ENCODE data around the gene MAML3.

Gene MAML3

DNA sequence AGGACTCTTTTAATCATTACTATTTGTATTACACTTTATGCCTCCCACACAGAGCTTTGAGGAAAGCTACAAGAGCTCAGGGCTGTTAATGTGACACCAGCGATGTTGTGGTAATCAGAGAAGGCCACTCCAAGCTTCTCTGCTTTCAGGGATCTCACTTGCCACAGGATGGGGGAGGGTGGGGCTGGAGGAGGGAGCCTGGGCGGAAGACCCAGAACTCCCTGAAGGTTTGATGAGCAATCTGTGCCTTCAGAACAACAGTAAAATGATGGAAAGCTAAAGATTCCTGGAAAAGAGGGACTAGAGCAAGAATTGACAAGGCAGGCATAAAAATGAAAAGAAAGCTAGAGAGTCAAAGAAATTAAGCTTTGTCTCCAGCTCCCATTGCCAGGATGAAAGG, 75.6 kb downstream of the MAML3 start:
- TF ChIP-seq, protein P1, sequence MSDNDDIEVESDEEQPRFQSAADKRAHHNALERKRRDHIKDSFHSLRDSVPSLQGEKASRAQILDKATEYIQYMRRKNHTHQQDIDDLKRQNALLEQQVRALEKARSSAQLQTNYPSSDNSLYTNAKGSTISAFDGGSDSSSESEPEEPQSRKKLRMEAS (IDR thresholded peaks at IDR 0.05) = no peak

DNA sequence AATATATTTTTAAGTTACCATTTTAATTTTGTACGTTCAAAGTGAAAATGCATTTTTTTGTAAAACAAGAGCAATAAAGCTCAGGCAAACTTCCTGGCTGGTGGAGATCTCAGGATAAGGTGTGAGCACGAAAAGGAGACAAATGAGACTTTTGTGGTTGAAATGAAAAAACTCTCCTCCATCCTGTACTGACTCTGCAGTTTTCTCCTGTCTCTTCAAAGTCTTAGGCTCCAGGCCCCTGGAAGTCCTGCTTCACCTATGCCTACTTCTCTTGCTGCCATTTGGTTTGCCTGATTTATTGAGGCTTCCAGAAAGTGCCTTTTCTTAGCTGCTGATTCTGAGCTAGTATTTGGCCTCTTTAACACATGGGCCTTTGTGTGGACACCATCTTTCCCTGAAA, 77.7 kb downstream of the MAML3 start:
- TF ChIP-seq CEBPB (IDR thresholded peaks at IDR 0.05) (no peak), EP300 (IDR thresholded peaks at IDR 0.05; ENCODE audit: borderline replicate concordance) (no peak), FOXM1 (IDR thresholded peaks at IDR 0.05; ENCODE audit: borderline replicate concordance, low read depth) (no peak), RAD21 (IDR thresholded peaks at IDR 0.05; ENCODE audit: low read depth) (no peak), TAF1 (IDR thresholded peaks at IDR 0.05; ENCODE audit: low read depth) (no peak), YY1 (IDR thresholded peaks at IDR 0.05; ENCODE audit: low read depth) (no peak), TEAD4 (IDR thresholded peaks at IDR 0.05) (no peak), EGR1 (IDR thresholded peaks at IDR 0.05) (no peak), ZBTB7A (IDR thresholded peaks at IDR 0.05; ENCODE audit: low read depth) (no peak), CREB1 (IDR thresholded peaks at IDR 0.05; ENCODE audit: low read depth) (no peak), USF1 (IDR thresholded peaks at IDR 0.05) (no peak)
- TF ChIP-seq, protein P2, sequence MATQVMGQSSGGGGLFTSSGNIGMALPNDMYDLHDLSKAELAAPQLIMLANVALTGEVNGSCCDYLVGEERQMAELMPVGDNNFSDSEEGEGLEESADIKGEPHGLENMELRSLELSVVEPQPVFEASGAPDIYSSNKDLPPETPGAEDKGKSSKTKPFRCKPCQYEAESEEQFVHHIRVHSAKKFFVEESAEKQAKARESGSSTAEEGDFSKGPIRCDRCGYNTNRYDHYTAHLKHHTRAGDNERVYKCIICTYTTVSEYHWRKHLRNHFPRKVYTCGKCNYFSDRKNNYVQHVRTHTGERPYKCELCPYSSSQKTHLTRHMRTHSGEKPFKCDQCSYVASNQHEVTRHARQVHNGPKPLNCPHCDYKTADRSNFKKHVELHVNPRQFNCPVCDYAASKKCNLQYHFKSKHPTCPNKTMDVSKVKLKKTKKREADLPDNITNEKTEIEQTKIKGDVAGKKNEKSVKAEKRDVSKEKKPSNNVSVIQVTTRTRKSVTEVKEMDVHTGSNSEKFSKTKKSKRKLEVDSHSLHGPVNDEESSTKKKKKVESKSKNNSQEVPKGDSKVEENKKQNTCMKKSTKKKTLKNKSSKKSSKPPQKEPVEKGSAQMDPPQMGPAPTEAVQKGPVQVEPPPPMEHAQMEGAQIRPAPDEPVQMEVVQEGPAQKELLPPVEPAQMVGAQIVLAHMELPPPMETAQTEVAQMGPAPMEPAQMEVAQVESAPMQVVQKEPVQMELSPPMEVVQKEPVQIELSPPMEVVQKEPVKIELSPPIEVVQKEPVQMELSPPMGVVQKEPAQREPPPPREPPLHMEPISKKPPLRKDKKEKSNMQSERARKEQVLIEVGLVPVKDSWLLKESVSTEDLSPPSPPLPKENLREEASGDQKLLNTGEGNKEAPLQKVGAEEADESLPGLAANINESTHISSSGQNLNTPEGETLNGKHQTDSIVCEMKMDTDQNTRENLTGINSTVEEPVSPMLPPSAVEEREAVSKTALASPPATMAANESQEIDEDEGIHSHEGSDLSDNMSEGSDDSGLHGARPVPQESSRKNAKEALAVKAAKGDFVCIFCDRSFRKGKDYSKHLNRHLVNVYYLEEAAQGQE (IDR thresholded peaks at IDR 0.05; ENCODE audit: low read depth) = no peak
- TF ChIP-seq, protein P1 (IDR thresholded peaks at IDR 0.05) = no peak

DNA sequence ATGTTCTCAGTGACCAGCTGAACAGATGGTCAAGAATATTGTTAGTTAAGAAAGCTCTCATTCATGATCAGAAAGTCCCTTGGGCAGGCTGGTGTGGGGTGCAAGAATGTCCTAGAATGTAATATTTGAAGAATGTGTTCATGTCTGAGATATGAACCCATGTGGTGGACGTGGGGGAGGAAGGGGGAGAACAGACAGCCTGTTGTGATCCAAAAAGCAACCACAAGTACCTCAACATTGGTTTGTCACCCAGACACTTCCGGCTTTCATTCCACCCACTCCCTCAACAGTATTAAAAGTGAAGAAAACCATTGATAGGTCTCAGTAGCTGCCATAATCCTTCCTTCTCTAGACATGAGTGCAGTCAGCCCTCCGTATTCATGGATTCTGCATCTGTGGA, 82.2 kb downstream of the MAML3 start:
- TF ChIP-seq CREB1 (IDR thresholded peaks at IDR 0.05; ENCODE audit: low read depth) = no peak
- no peak for TF ChIP-seq ZBTB7A (IDR thresholded peaks at IDR 0.05; ENCODE audit: low read depth)
- TF ChIP-seq, protein P1 (IDR thresholded peaks at IDR 0.05) = no peak
- no peak for TF ChIP-seq TCF12 (IDR thresholded peaks at IDR 0.05; ENCODE audit: low read depth)
- TF ChIP-seq NFIC (IDR thresholded peaks at IDR 0.05) = no peak
- TF ChIP-seq FOXM1 (IDR thresholded peaks at IDR 0.05; ENCODE audit: borderline replicate concordance, low read depth) = no peak
- no peak for TF ChIP-seq EP300 (IDR thresholded peaks at IDR 0.05; ENCODE audit: borderline replicate concordance)
- TF ChIP-seq USF1 (IDR thresholded peaks at IDR 0.05) = no peak
- TF ChIP-seq, protein P2 (IDR thresholded peaks at IDR 0.05; ENCODE audit: low read depth) = no peak
- TF ChIP-seq EGR1 (IDR thresholded peaks at IDR 0.05) = no peak
- no peak for TF ChIP-seq TAF1 (IDR thresholded peaks at IDR 0.05; ENCODE audit: low read depth)

- no peak for TF ChIP-seq TCF12 (IDR thresholded peaks at IDR 0.05; ENCODE audit: low read depth)
- TF ChIP-seq, protein P1 (IDR thresholded peaks at IDR 0.05) = no peak
- no peak for TF ChIP-seq ZBTB7A (IDR thresholded peaks at IDR 0.05; ENCODE audit: low read depth)
Measured at GRCh38 chr4:140070973-140071372, 83.0 kb downstream of the MAML3 start.

GRCh38 chr4:140070366-140070765, 83.6 kb downstream of the MAML3 start:
- no peak for TF ChIP-seq FOXM1 (IDR thresholded peaks at IDR 0.05; ENCODE audit: borderline replicate concordance, low read depth)
- TF ChIP-seq YY1 (IDR thresholded peaks at IDR 0.05; ENCODE audit: low read depth) = no peak

- TF ChIP-seq CREB1 (IDR thresholded peaks at IDR 0.05; ENCODE audit: low read depth) (no peak), CEBPB (IDR thresholded peaks at IDR 0.05) (peak; percentile 63)
Measured at GRCh38 chr4:140069066-140069465, 84.9 kb downstream of the MAML3 start.

DNA sequence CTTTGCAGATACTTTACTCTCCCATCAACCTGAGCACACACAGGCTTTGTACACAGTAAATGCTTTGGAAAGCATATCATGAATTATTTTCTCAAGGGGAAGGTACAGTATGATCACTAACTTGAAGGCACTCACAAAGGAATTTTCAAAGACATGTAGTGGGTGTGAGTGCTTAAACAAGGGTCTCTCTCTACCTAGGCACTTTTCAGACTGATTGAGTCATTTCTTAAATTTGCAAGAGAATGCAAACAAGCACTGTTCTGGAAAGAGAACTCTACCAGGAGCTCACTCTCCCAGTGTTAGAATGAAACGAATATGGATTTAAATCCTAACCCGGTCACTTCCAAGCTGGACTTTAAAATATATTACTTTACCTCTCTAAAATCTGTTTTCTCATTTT, 85.7 kb downstream of the MAML3 start:
- TF ChIP-seq, protein P2 (IDR thresholded peaks at IDR 0.05; ENCODE audit: low read depth) = no peak
- TF ChIP-seq TAF1 (IDR thresholded peaks at IDR 0.05; ENCODE audit: low read depth) (no peak), CREB1 (IDR thresholded peaks at IDR 0.05; ENCODE audit: low read depth) (no peak), FOXM1 (IDR thresholded peaks at IDR 0.05; ENCODE audit: borderline replicate concordance, low read depth) (no peak), TCF12 (IDR thresholded peaks at IDR 0.05; ENCODE audit: low read depth) (no peak), NFIC (IDR thresholded peaks at IDR 0.05) (no peak), EP300 (IDR thresholded peaks at IDR 0.05; ENCODE audit: borderline replicate concordance) (no peak), YY1 (IDR thresholded peaks at IDR 0.05; ENCODE audit: low read depth) (no peak), RAD21 (IDR thresholded peaks at IDR 0.05; ENCODE audit: low read depth) (no peak), CEBPB (IDR thresholded peaks at IDR 0.05) (no peak), ZBTB7A (IDR thresholded peaks at IDR 0.05; ENCODE audit: low read depth) (no peak), EGR1 (IDR thresholded peaks at IDR 0.05) (no peak), USF1 (IDR thresholded peaks at IDR 0.05) (no peak), TEAD4 (IDR thresholded peaks at IDR 0.05) (no peak)
- TF ChIP-seq, protein P1 (IDR thresholded peaks at IDR 0.05) = no peak

Measured in Ishikawa (cell line).